Panc1 (cell line): Measurements from ENCODE around the gene ANKRD22.

Source experiments
- POLR2AphosphoS5 ChIP-seq: IDR thresholded peaks from 2 replicates; pipeline ENCODE4 v1.6.1; 2012; ENCODE audit warnings: mild to moderate bottlenecking, low read depth, low read length, moderate library complexity
- SIN3A ChIP-seq: IDR thresholded peaks from 2 replicates; pipeline ENCODE4 v1.6.1; 2012; ENCODE audit warnings: low read depth, mild to moderate bottlenecking, low read length, moderate library complexity, borderline replicate concordance; ENCODE audit not compliant: insufficient read depth
- TF ChIP-seq, protein P1 (sequence below): fragments of 450-650 bp; IDR thresholded peaks from 2 replicates; pipeline ENCODE4 v1.5.1; 2017; ENCODE audit warnings: mild to moderate bottlenecking
- TF ChIP-seq, protein P2 (sequence below), 2 experiments: IDR thresholded peaks; 2 replicates each; pipeline ENCODE4 v1.6.1; 2011 to 2012; ENCODE audit warnings: low read depth in 2 of 2, control low read depth in 1 of 2, low read length in 1 of 2, mild to moderate bottlenecking in 1 of 2, moderate library complexity in 1 of 2; ENCODE audit not compliant: insufficient read depth in 1 of 2

DNA sequence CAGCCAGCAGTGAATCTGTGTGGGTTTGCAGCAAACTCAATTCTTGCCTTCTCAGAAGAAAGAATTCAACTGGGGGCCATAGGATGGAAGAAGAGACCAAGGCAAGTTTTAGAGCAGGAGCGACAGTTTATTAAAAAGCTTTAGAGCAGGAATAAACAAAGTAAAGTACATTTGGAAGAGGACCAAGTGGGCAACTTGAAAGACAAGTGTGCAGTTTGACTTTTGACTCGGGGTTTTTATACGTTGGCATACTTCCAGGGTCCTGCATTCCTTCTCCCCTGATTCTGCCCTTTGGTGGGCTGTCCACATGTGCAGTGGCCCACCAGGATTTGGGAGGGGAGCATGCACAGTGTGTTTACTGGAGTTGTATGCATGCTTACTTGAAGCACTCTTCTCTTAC lies 3.0 kb upstream of the ANKRD22 start:
- TF ChIP-seq, protein P1, sequence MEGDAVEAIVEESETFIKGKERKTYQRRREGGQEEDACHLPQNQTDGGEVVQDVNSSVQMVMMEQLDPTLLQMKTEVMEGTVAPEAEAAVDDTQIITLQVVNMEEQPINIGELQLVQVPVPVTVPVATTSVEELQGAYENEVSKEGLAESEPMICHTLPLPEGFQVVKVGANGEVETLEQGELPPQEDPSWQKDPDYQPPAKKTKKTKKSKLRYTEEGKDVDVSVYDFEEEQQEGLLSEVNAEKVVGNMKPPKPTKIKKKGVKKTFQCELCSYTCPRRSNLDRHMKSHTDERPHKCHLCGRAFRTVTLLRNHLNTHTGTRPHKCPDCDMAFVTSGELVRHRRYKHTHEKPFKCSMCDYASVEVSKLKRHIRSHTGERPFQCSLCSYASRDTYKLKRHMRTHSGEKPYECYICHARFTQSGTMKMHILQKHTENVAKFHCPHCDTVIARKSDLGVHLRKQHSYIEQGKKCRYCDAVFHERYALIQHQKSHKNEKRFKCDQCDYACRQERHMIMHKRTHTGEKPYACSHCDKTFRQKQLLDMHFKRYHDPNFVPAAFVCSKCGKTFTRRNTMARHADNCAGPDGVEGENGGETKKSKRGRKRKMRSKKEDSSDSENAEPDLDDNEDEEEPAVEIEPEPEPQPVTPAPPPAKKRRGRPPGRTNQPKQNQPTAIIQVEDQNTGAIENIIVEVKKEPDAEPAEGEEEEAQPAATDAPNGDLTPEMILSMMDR, result no peak
- TF ChIP-seq, protein P2, sequence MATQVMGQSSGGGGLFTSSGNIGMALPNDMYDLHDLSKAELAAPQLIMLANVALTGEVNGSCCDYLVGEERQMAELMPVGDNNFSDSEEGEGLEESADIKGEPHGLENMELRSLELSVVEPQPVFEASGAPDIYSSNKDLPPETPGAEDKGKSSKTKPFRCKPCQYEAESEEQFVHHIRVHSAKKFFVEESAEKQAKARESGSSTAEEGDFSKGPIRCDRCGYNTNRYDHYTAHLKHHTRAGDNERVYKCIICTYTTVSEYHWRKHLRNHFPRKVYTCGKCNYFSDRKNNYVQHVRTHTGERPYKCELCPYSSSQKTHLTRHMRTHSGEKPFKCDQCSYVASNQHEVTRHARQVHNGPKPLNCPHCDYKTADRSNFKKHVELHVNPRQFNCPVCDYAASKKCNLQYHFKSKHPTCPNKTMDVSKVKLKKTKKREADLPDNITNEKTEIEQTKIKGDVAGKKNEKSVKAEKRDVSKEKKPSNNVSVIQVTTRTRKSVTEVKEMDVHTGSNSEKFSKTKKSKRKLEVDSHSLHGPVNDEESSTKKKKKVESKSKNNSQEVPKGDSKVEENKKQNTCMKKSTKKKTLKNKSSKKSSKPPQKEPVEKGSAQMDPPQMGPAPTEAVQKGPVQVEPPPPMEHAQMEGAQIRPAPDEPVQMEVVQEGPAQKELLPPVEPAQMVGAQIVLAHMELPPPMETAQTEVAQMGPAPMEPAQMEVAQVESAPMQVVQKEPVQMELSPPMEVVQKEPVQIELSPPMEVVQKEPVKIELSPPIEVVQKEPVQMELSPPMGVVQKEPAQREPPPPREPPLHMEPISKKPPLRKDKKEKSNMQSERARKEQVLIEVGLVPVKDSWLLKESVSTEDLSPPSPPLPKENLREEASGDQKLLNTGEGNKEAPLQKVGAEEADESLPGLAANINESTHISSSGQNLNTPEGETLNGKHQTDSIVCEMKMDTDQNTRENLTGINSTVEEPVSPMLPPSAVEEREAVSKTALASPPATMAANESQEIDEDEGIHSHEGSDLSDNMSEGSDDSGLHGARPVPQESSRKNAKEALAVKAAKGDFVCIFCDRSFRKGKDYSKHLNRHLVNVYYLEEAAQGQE (IDR thresholded peaks at IDR 0.05; ENCODE audit: insufficient read depth in 1 of 2, low read depth in 2 of 2, low read length in 1 of 2), result no peak
- TF ChIP-seq SIN3A, result no peak
- no peak for TF ChIP-seq POLR2AphosphoS5
